Activated gamma-delta T cell treated with anti-CD3 and anti-CD28 coated beads, Interleukin-2, amount 50 U/mL, for 16 hours (primary cell): ENCODE measurements around the gene GLDN.

Experiments
- DNase-seq: peaks from one replicate; pipeline ENCODE4 v3.0.0-alpha.2; 2020; ENCODE audit warnings: low read depth

GLDN gene

GRCh38 chr15:51341366-51342226 is at the start of gene GLDN:
TSS of gene GLDN (plus strand) at chr15:51341655. CDS start at chr15:51341685, 30 bp downstream.
- DNase-seq = no peak

GRCh38 chr15:51298620-51299019 is 42.8 kb upstream of the GLDN start:
- DNase-seq = no peak

DNA sequence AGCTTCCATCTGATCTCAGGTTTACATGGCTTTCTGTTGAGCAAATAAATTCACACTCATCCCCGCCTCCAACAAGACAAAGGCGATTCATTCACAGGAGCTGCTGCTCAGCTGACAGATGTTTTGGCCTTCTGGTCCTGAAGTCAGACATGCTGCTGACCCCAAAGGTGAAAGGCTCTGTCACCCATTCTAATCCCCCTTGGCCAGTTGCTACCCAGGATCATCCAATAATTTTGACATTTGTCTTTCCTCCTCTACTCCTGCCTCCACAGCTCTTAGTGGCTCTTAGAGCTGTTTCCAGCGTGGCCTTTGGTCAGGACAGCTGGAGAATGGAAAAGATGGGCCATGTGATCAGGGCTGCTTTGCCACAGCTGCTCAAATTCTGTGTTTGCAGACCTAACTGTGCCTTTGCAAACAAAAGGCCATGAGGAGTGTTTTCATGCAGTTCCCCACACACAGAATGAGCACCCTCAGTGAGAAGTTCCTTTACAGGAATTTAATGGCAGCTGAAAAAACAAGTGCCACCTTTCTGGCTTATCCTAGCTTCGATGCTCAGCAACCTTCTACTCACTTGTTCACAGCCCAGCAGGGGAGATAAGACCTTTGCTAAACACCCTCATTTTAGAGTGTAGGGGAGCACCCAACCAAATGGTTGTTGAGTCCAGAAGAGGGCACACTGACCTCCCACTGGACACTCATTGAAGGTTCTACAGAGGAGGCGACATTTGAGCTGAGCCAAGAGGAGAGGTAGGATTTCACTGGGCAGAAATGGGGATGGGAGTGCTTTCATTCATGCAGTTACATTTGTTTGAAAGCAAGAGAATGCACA is 42.1 kb upstream of the GLDN start:
- DNase-seq = no peak

- no peak for DNase-seq
Measured at GRCh38 chr15:51302480-51302879, 39.0 kb upstream of the GLDN start.

DNA sequence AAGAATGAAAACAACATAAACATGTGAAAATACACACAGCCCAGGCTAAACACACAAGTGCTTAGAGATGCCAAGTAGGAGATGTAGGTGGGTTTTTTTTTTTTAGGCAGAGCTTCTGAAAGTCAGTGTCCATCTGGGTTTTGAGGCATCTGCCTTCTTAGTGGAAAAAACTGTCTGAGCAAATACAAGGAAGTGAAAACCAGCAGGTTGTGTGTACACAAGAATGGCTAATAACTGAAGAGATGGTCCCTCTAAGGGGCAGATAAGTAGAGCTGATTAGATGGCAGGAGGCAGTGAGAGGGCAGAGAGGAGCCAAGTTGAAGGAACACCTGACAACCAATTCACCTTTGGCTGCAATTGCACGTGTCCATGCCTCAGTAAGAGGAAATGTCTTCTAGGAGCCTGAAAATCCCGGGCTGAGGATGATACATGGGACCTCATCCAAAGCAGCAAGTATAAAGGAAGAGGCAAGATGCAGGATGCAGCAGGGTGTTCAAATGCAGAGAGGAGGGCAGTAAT is 37.9 kb upstream of the GLDN start:
- DNase-seq = no peak

- no peak for DNase-seq
Measured at GRCh38 chr15:51307325-51307724, 34.1 kb upstream of the GLDN start.

DNA sequence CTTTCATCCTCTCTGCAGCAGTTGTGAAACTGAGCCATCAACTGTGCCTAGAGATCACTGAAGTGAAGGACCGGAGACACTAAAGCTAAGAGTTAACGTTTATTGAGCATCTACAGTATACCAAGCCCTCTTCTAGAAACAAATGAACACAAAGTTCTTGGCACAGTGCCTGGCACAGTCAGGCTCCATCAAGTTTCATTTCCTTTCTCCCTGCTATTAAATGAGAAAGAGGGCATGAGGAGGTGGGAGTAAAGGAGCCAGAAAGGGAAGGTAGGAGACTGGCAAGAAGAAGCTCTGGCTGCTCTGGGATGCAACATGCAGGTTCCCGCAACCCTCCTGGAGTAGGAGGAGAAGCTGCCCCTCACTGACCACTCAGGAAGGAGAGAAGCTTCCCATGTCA is 33.6 kb upstream of the GLDN start:
- DNase-seq = no peak

- no peak for DNase-seq
Measured at GRCh38 chr15:51310064-51310463, 31.4 kb upstream of the GLDN start.

GRCh38 chr15:51311510-51311909 is 29.9 kb upstream of the GLDN start:
- no peak for DNase-seq

- DNase-seq = no peak
Measured at GRCh38 chr15:51312166-51313073, 29.0 kb upstream of the GLDN start.

DNA sequence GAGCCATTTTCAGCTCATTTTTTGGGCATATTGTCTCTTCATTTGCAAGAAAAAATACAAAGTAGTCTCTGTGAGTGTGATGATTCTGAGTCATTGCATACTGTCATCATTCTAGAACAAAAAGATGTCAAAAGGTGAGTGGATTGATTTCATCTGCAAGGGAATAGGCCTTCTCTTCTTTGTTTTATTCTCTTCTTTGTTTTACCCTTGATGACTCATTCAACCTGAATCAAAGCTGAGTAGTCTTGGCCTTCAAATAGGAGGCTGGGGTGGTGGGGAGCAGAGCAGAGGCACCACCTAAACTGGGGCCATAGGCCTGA is 28.4 kb upstream of the GLDN start:
- no peak for DNase-seq

DNA sequence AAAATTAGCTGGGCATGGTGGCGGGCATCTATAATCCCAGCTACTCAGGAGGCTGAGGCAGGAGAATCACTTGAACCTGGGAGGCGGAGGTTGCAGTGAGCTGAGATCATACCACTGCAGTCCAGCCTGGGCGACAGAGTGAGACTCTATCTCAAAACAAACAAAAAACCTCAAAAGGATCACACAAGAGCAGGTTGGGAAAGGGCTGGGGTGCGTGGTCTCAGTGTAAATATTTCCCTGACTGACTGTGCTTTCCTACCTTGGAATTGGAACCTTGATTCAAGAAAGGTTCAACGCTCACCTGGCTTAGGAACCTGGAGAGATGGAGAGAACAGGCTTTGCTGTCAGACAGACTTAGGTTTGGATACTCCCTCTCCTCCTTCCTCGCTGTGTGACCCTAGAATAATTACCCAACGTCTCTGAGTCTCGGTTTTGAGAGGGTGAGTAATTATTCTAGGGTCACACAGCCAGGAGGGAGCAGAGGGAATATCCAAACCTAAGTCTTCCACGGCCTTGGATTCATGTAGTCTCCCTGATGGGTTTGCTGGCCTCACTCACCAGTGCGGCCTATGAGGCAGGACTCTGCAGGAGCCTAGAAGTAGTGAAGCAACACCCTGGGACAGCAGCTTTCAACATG is 27.7 kb upstream of the GLDN start:
- DNase-seq = no peak

DNA sequence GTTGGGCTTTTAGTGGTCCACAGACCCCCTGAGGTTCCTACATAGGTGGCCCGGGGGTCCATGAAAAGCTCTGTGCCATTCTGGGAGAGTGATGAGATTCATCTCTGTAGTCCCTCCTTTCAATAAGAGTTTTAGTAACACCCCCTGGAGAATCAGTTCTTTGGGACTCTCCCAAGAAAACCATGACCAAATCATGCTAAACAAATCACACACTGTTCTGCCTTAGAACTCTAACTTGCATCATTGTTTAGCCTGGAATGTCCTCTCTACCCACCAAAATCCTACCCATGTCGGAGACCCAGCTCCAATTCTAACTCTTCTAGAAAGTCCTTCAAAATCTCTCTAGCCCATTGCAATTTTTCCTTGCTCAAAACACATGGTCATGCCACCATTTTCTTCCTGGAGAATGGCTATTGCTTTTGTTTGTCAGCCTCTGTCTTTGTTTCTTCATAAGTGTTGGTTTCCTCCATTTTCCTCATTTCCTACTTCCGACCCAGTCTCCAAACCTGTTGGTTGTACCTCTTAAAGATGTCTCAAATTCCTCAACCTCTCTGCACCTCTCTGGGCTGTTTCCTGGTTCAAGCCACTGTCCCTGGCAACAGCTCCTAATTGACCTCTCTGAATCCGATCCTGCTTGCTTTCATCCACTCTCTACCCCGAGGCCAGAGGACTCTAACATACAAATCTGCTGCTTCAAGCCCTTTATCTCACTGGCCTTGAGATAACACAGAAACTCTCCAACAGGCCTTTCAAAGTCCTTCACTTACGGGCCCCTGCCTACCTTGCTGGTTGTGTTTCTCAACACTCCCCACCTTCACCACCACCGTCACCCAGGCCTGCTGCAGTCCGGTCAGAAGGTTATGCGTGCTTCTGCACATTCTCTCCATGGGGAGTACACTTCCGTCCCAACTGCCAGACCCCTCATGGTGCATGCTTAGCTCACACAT is 26.8 kb upstream of the GLDN start:
- DNase-seq = no peak

DNA sequence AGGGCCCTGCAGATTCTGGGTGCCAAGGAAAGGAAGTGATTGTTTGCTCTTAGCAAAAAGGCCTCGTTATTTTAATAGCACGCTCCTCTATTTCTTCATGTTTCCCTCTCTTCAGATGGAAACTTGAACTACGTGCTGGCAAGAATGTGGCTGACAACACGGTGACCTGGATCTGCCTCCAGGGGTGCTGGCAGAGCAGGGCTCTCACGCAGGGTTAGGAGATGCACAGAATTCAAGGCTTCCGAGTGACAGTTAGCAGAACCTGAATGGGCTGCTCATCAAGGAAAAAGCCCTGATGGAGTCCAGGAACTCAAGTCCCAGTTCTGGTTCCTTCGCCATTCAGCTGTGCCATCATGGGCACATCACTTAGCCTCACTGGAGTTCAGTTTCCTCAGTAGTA is 25.7 kb upstream of the GLDN start:
- no peak for DNase-seq

DNA sequence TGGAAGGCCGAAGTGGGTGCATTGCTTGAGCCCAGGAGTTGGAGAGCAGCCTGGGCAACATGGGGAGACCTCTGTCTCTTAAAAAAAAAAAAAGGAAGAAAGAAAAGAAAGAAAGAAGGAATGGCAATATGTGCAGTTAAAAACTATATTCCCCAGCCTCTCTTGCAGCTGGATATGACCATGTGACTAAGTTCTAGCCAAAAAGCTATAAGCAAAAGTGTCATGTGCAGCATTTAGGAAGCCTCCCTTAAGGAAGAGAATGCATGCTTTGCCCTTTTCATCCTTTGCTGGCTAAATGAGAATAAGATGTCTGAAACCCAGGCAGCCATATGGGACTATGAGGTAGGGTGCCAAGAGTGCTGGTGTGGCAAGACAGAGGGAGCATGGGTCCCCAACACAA is 24.8 kb upstream of the GLDN start:
- DNase-seq = no peak

DNA sequence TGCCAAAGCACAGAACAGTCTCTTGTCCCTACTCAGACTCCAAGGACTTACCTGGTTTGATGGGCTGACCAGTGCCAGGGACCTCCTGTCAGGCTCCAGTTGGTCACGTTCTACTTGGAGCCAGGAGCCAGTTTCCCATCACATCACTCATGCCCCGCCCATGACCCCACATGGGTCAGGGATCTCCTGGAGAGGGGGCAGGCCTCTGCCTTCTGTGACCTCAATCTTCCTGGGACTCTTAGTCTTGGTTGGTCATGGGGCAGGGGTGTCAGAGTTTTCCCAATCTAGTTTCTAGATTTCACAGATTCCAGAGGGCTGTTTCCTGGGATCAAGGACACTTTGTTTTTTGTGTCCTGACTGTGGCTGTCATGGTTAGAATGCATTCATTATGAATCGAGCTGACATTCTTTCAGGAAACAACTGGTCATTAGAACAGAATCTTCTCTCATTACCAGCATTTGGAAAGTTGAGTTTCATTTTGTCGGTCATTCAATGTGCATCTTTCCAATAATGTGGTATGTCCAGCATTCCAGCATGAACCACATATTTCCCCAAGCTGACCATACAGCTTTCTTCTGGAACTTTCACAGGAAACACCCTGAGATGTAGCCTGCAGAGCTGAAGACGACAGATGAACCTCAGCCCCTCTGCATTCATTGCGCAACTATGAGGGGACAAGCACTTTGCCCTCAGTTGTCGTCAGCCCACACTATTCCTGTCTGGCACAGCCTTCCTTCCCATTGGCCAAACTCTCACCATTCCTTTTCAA is 22.9 kb upstream of the GLDN start:
- no peak for DNase-seq

- DNase-seq = no peak
Measured at GRCh38 chr15:51319539-51319938, 21.9 kb upstream of the GLDN start.

DNA sequence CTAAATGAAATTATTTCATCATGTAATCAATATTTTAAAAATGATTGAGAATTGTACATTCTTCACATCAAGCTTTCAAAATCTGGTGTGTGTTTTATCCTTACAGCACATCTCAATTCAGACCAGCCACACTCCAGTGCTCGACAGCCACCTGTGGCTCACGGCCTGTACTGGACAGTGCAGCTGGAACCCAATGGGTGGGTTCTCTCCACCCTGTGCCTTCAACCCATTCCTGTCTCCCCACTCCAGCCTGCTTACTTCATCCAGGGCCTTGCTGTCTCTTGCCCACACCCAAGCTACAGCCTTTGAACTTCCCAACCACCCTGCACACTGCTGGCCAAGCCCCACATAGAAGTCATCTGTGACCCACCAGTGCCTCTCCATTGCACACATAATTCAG is 20.6 kb upstream of the GLDN start:
- DNase-seq = no peak

DNA sequence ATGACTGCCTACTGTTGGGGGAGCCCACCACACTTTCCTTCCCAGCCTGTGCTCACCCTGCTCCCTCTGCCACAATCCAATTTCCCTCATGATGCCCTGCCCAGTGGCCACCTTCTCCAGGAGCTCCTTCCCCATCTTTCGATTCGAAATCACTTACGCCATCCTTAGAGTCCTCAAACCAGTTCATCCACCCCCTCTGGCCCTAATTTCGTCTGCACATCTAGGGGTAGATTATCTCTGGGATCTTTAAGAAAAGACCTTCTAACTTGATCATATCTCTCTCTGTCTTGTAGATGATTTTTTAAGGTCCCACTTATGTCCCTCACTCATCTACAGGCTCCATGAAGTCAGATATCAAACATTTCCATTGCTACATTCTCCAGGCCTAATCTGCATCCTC is 20.1 kb upstream of the GLDN start:
- DNase-seq = no peak
